Astrocyte of the cerebellum (primary cell): Measurements from ENCODE around the gene SIK3.

Source experiments
- DNase-seq: peaks from one replicate; pipeline ENCODE4 v3.0.0-alpha.2; 2011; ENCODE audit warnings: low read depth
- H3K4me3 ChIP-seq: 2 replicates; pipeline ENCODE4 v1.5.1; 2011; ENCODE audit warnings: mild to moderate bottlenecking, low read depth, low read length, moderate library complexity
- in situ Hi-C: cut with HindIII; loops from 2 replicates; pipeline ENCODE4 v1.10.0; 2017; ENCODE audit warnings: low sequenced_read_pairs
- TF ChIP-seq, protein P1 (sequence below): IDR thresholded peaks from 2 replicates; pipeline ENCODE4 v1.5.1; 2012; ENCODE audit warnings: low read length, low read depth, moderate library complexity, mild to moderate bottlenecking; ENCODE audit errors: missing control alignments

The SIK3 gene

DNA sequence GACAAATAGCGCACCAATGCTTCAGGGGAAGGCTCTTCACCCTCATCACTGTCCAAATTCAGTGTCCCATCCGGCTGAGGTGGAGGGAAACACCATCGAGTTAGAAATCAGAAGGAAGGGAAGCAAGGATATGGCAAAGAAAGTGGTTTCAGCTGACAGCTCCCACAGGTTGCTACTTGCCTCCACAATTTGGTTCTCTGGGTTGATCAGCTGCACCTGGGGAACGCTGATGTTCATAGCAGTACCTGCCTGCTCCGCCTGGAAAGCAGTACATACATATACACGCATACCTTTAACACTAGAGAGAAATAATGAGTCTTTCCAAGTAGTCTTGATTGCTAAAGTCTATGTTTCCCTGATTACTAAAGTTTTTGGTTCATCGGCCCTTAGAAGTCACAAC is 223.0 kb downstream of the SIK3 start:
- TF ChIP-seq, protein P1, sequence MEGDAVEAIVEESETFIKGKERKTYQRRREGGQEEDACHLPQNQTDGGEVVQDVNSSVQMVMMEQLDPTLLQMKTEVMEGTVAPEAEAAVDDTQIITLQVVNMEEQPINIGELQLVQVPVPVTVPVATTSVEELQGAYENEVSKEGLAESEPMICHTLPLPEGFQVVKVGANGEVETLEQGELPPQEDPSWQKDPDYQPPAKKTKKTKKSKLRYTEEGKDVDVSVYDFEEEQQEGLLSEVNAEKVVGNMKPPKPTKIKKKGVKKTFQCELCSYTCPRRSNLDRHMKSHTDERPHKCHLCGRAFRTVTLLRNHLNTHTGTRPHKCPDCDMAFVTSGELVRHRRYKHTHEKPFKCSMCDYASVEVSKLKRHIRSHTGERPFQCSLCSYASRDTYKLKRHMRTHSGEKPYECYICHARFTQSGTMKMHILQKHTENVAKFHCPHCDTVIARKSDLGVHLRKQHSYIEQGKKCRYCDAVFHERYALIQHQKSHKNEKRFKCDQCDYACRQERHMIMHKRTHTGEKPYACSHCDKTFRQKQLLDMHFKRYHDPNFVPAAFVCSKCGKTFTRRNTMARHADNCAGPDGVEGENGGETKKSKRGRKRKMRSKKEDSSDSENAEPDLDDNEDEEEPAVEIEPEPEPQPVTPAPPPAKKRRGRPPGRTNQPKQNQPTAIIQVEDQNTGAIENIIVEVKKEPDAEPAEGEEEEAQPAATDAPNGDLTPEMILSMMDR: no peak
- no peak overlapping the region for H3K4me3 ChIP-seq
- no peak for DNase-seq
- in situ Hi-C loops: loop anchor here (25.0 kb wide), 1 partner anchor 212 kb away; the partner anchor contains the start of gene SIK3

DNA sequence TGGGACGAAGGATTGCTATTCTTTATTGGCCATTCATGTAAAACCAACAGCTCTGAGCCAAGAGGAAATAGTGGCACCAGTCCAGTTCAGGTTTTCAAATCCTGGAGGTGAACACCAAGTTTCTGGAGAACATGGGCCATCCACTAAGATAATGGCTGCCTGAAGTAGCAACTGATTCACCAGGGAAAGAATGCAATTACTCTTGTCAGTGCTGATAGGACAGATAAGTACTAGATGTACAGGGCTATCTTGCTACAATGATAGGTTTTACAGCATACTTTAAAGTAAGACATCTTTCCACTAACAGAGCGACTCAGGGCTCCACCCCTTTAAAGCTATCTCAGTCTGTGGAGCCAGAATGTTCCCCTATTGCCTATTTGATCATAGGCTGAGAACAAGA is 224.0 kb downstream of the SIK3 start:
- no peak overlapping the region for H3K4me3 ChIP-seq
- DNase-seq: no peak
- TF ChIP-seq, protein P1: no peak
- in situ Hi-C loops: no loop called here

DNA sequence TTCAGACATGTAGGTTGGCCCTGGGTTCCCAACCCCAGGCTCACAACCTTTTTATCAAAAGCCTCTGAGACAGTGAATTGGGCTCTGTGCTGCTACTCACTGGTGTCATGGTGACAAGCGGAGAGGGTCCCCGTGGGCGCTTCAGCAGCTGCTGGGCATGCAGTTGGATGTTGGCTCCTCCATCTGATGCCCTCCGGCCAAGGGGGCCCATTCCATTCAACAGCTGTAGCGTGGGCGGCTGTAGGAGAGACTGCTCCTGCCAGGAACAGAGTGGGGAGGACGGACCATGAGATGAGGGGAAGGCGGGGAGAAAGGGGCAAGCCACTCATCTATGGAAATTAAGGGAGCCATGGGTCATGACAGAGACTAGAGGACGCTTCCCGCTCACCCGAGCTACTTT is 224.8 kb downstream of the SIK3 start:
- DNase-seq: no peak
- in situ Hi-C loops: no loop called here
- TF ChIP-seq, protein P1: no peak
- H3K4me3 ChIP-seq: no peak overlapping the region

DNA sequence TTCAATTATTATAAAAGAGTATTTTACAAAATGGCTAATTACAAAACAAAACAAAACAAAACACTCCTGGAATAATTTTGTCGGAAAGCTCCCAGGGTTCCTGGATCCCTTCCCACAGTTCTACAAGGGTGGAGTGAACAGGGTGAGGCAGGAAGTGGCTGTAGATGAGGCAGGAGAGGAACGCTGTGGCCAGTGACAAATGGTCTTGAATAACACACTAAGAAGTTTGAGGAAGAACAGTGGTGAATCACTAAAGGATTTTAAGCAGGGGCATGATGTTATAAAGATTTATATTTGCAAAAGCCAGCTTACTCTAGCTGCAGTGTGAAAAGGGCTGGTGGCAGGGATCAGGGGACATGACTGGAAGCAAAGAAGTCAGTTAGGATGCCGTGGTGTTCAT is 227.0 kb downstream of the SIK3 start:
- H3K4me3 ChIP-seq: no peak overlapping the region
- in situ Hi-C loops: no loop called here
- DNase-seq: peak; percentile 53
- TF ChIP-seq, protein P1: no peak

DNA sequence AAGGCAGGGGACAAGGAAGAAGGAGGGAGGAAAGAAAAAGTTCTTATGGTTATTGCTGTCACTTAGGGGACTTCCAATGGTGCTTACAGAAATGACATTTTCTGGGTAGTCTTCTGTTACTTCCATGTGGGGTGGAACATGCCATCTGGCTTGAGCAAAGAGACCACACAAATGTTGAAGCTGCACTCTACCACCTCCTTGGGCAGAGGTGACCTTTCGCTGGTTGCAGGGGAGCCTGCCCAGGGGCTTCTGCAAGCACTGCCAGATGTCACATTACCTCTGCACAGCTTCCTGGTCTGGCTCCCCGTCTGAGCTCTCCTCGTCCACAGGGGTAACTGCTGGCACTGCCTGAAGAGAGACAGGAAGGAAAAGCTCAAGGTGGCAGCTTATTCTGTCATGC is 228.2 kb downstream of the SIK3 start:
- in situ Hi-C loops: no loop called here
- TF ChIP-seq, protein P1: no peak
- no peak overlapping the region for H3K4me3 ChIP-seq
- DNase-seq: no peak

DNA sequence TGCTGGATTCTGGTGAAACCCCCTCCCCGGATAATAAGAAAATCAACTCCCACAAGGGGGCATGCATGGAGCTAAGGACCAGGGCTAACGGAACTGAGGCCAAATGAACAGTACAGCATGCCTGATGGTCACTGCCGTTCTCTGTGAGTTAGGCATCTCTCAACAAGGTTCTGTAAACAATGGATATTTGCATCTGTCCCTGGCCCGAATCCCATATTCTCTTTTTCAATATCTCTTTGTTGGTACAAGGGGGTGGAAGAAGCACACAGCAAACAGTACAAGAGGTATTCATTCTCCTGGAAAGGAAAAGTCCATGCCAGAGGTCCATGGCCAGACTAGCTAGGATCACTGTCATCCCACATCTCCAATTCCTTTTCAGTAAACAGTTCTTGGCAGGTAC is 228.6 kb downstream of the SIK3 start:
- no peak for DNase-seq
- TF ChIP-seq, protein P1: no peak
- in situ Hi-C loops: no loop called here
- H3K4me3 ChIP-seq: no peak overlapping the region

DNA sequence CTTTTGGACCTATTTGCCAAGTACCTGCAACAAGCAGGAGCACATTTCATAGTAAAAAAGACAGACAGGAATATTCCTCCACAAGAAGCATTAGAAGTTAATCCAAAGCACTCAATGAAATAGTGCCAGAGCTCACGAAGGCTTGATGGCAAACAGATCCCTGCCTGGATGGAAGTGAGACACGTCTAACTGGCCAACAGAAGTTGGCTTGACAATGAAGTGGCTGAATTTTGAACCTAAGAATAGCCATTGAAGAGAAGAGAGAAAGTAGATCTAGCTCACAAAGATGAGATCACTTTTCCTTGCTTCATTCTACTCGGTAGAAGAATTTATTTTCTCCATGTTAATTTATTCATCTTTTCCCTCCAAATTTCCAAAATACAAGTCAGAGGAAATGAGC is 230.2 kb downstream of the SIK3 start:
- in situ Hi-C loops: no loop called here
- TF ChIP-seq, protein P1: no peak
- H3K4me3 ChIP-seq: no peak overlapping the region
- DNase-seq: no peak
